Hematopoietic multipotent progenitor cell treated with erythropoietin and hydrocortisone succinate and interleukin-3 and kit ligand, for 15 days (in vitro differentiated cells): Measurements from ENCODE around the gene ARHGAP26.
A peak's percentile ranks its signal among the peaks of the same experiment; 100 is the strongest.

Source experiments
- DNase-seq: peaks from one replicate; pipeline ENCODE4 v3.0.0-alpha.2; 2015; ENCODE audit warnings: low spot score

The ARHGAP26 gene

GRCh38 chr5:142847898-142848790 is 78.0 kb downstream of the ARHGAP26 start:
- no peak for DNase-seq

- DNase-seq, result no peak
Measured at GRCh38 chr5:142849466-142849865, 79.3 kb downstream of the ARHGAP26 start.

- DNase-seq, result no peak
Measured at GRCh38 chr5:142849880-142850279, 79.7 kb downstream of the ARHGAP26 start.

- DNase-seq, result no peak
Measured at GRCh38 chr5:142851731-142852130, 81.6 kb downstream of the ARHGAP26 start.

GRCh38 chr5:142852416-142853198 is 82.4 kb downstream of the ARHGAP26 start:
- no peak for DNase-seq

GRCh38 chr5:142853682-142854081 is 83.5 kb downstream of the ARHGAP26 start:
- no peak for DNase-seq

GRCh38 chr5:142856269-142856782 is 86.1 kb downstream of the ARHGAP26 start:
- DNase-seq, result no peak

- no peak for DNase-seq
Measured at GRCh38 chr5:142857405-142857804, 87.2 kb downstream of the ARHGAP26 start.

GRCh38 chr5:142859037-142859436 is 88.9 kb downstream of the ARHGAP26 start:
- DNase-seq, result no peak

GRCh38 chr5:142860270-142860669 is 90.1 kb downstream of the ARHGAP26 start:
- no peak for DNase-seq

GRCh38 chr5:142861011-142861410 is 90.8 kb downstream of the ARHGAP26 start:
- no peak for DNase-seq

GRCh38 chr5:142862594-142862993 is 92.4 kb downstream of the ARHGAP26 start:
- DNase-seq, result no peak

GRCh38 chr5:142863856-142864255 is 93.7 kb downstream of the ARHGAP26 start:
- DNase-seq, result no peak

GRCh38 chr5:142864290-142865260 is 94.4 kb downstream of the ARHGAP26 start:
- no peak for DNase-seq

- no peak for DNase-seq
Measured at GRCh38 chr5:142865631-142866030, 95.5 kb downstream of the ARHGAP26 start.

- peak; percentile 51 for DNase-seq
Measured at GRCh38 chr5:142866563-142867275, 96.5 kb downstream of the ARHGAP26 start.

- DNase-seq, result no peak
Measured at GRCh38 chr5:142869886-142870285, 99.7 kb downstream of the ARHGAP26 start.

- no peak for DNase-seq
Measured at GRCh38 chr5:142870532-142871362, 100.6 kb downstream of the ARHGAP26 start.

GRCh38 chr5:142871363-142872193 is 101.4 kb downstream of the ARHGAP26 start:
- DNase-seq, result no peak
